Measurements from ENCODE around the gene UST. TPM values are rescaled to one million over a fixed set of nuclear protein-coding genes. Genes with fewer than 3 reads are reported as not detected.
A peak's percentile ranks its signal among the peaks of the same experiment; 100 is the strongest.

Gene UST
- total RNA-seq, 1 experiment from 2014 or later = 32.1 TPM

GRCh38 chr6:149006671-149007070 lies 259.8 kb downstream of the UST start:
- ATAC-seq (no peak), DNase-seq (ENCODE audit: low spot score) (no peak)
- Mint-ChIP-seq H3K27ac (0 out of 2 replicates have a peak overlapping the region, but pooled peaks have one; percentile 40), H3K36me3 (peaks cover 47% of the 10 kb centered on the region), H3K4me1 (peaks cover 22% of the 10 kb centered on the region), H3K4me3 (no peak overlapping the region), H3K27me3 (ENCODE audit: low read depth) (no peaks in the 10 kb centered on the region), H3K9me3 (peaks cover 21% of the 10 kb centered on the region)
- ChIA-PET CTCF (interaction anchor here (0.7 kb wide), 1 partner anchor 9 kb away, joined by 4 read pairs; no protein-coding TSS in a partner anchor), POLR2A (no interaction called here)
- no peak for TF ChIP-seq TCF7 (CRISPR knock-in tag; IDR thresholded peaks at IDR 0.05; ENCODE audit: low read depth)
- no peak for TF ChIP-seq ZNF232 (CRISPR knock-in tag; IDR thresholded peaks at IDR 0.05)
- no peak for TF ChIP-seq AFF4 (CRISPR knock-in tag; IDR thresholded peaks at IDR 0.05; ENCODE audit: borderline replicate concordance)
- TF ChIP-seq TEAD4 (CRISPR knock-in tag; IDR thresholded peaks at IDR 0.05) = no peak
- no peak for TF ChIP-seq ZNF671 (CRISPR knock-in tag; IDR thresholded peaks at IDR 0.05)
- TF ChIP-seq NFYB (CRISPR knock-in tag; conservative IDR thresholded peaks at IDR 0.05; ENCODE audit: low read depth) = no peak
- TF ChIP-seq RORB (CRISPR knock-in tag; IDR thresholded peaks at IDR 0.05) = no peak
- no peak for TF ChIP-seq USF2 (CRISPR knock-in tag; IDR thresholded peaks at IDR 0.05)
- no peak for TF ChIP-seq ZSCAN18 (CRISPR knock-in tag; IDR thresholded peaks at IDR 0.05)
- TF ChIP-seq HMGA2 (CRISPR knock-in tag; IDR thresholded peaks at IDR 0.05) = no peak
- TF ChIP-seq GTF2I (CRISPR knock-in tag; conservative IDR thresholded peaks at IDR 0.05) = no peak
- no peak for TF ChIP-seq MXD4 (CRISPR knock-in tag; IDR thresholded peaks at IDR 0.05; ENCODE audit: borderline replicate concordance)
- TF ChIP-seq ELF4 (CRISPR knock-in tag; IDR thresholded peaks at IDR 0.05; ENCODE audit: low read depth) = no peak
- no peak for TF ChIP-seq ZNF263 (CRISPR knock-in tag; IDR thresholded peaks at IDR 0.05; ENCODE audit: low read depth)
- no peak for TF ChIP-seq CREM (CRISPR knock-in tag; IDR thresholded peaks at IDR 0.05)
- no peak for TF ChIP-seq NR3C1 (CRISPR knock-in tag; conservative IDR thresholded peaks at IDR 0.05; ENCODE audit: low read depth)
- no peak for TF ChIP-seq STAT6 (CRISPR knock-in tag; conservative IDR thresholded peaks at IDR 0.05; ENCODE audit: low read depth)
- TF ChIP-seq ZNF396 (CRISPR knock-in tag; IDR thresholded peaks at IDR 0.05; ENCODE audit: borderline replicate concordance) = no peak
- TF ChIP-seq ETV6 (CRISPR knock-in tag; IDR thresholded peaks at IDR 0.05) = no peak
- TF ChIP-seq MAX (CRISPR knock-in tag; IDR thresholded peaks at IDR 0.05) = no peak

Measured in WTC11 (cell line).